Astrocyte (in vitro differentiated cells and primary cell): ENCODE data around the gene PPP2R2D. TPM values are rescaled to one million over a fixed set of nuclear protein-coding genes. Genes with fewer than 3 reads are reported as not detected.
A peak's percentile ranks its signal among the peaks of the same experiment; 100 is the strongest.

ENCODE experiments used
- DNase-seq: peaks from one replicate; pipeline ENCODE4 v3.0.0-alpha.2; 2010; ENCODE audit warnings: low read depth
- FAIRE-seq: peaks from 2 replicates; lab custom pipeline; 2011; peaks lifted over from hg19 to GRCh38; lab: Jason Lieb, UNC
- H2AFZ ChIP-seq: 2 replicates; pipeline ENCODE4 v1.6.0; 2012; ENCODE audit warnings: low read depth, low read length, inconsistent platforms
- H3K27ac ChIP-seq: 2 replicates; pipeline ENCODE4 v1.5.1; 2011; ENCODE audit warnings: low read depth, low read length, inconsistent platforms
- H3K27me3 ChIP-seq: 2 replicates; pipeline ENCODE4 v1.6.0; 2011; ENCODE audit warnings: low read length, inconsistent platforms; ENCODE audit not compliant: insufficient read depth
- H3K36me3 ChIP-seq: 2 replicates; pipeline ENCODE4 v1.5.1; 2011; ENCODE audit warnings: low read length, inconsistent platforms; ENCODE audit not compliant: insufficient read depth
- H3K4me1 ChIP-seq: 2 replicates; pipeline ENCODE4 v1.5.1; 2011; ENCODE audit warnings: low read length, inconsistent platforms; ENCODE audit not compliant: insufficient read depth
- H3K4me2 ChIP-seq: 2 replicates; pipeline ENCODE4 v1.6.0; 2012; ENCODE audit warnings: low read length, inconsistent platforms
- H3K4me3 ChIP-seq: 2 replicates; pipeline ENCODE4 v1.5.1; 2011; ENCODE audit warnings: low read depth, mild to moderate bottlenecking, low read length, inconsistent platforms; ENCODE audit not compliant: insufficient read depth
- H3K79me2 ChIP-seq: 2 replicates; pipeline ENCODE4 v1.6.0; 2012; ENCODE audit warnings: mild to moderate bottlenecking, low read length, inconsistent platforms; ENCODE audit not compliant: insufficient read depth
- H3K9ac ChIP-seq: 2 replicates; pipeline ENCODE4 v1.6.0; 2012; ENCODE audit warnings: mild to moderate bottlenecking, low read length, inconsistent platforms
- H3K9me3 ChIP-seq: 2 replicates; pipeline ENCODE4 v1.5.1; 2012; ENCODE audit warnings: low read depth, mild to moderate bottlenecking, low read length, inconsistent platforms; ENCODE audit not compliant: insufficient read depth
- H4K20me1 ChIP-seq: 2 replicates; pipeline ENCODE4 v1.6.0; 2012; ENCODE audit warnings: low read length, inconsistent platforms; ENCODE audit not compliant: insufficient read depth
- H3K27ac Mint-ChIP-seq: one replicate; pipeline ENCODE4 v1.8.0; 2021; ENCODE audit warnings: mild to moderate bottlenecking, mixed read lengths; ENCODE audit not compliant: unreplicated experiment
- H3K27me3 Mint-ChIP-seq: one replicate; pipeline ENCODE4 v1.8.0; 2021; ENCODE audit warnings: low read depth, mixed read lengths; ENCODE audit not compliant: unreplicated experiment
- H3K36me3 Mint-ChIP-seq: one replicate; pipeline ENCODE4 v1.8.0; 2021; ENCODE audit warnings: low read depth, mixed read lengths; ENCODE audit not compliant: unreplicated experiment
- H3K4me1 Mint-ChIP-seq: one replicate; pipeline ENCODE4 v1.8.0; 2021; ENCODE audit warnings: low read depth, mixed read lengths; ENCODE audit not compliant: unreplicated experiment
- H3K4me3 Mint-ChIP-seq: one replicate; pipeline ENCODE4 v1.8.0; 2021; ENCODE audit warnings: mild to moderate bottlenecking, moderate library complexity, mixed read lengths; ENCODE audit not compliant: unreplicated experiment
- H3K9me3 Mint-ChIP-seq: one replicate; pipeline ENCODE4 v1.8.0; 2021; ENCODE audit warnings: mild to moderate bottlenecking, mixed read lengths; ENCODE audit not compliant: unreplicated experiment
- CTCF ChIP-seq: IDR thresholded peaks from 2 replicates; pipeline ENCODE4 v1.5.1; 2011; ENCODE audit warnings: low read depth, mild to moderate bottlenecking, inconsistent platforms, low read length, moderate library complexity; ENCODE audit not compliant: insufficient read depth
- EZH2 ChIP-seq: IDR thresholded peaks from 2 replicates; pipeline ENCODE4 v1.6.1; 2012; ENCODE audit warnings: mild to moderate bottlenecking, low read length, inconsistent platforms; ENCODE audit not compliant: insufficient read depth
- total RNA-seq: library from RNA; stranded (reverse); gene quantifications from 2 replicates; pipeline ENCODE4 v1.2.1, GENCODE V29; 2021

Gene PPP2R2D
- total RNA-seq, 1 donor from 2014 or later = 32.5 TPM

- H3K36me3 ChIP-seq = no peaks in the 10 kb centered on the region
- H3K4me1 ChIP-seq = peaks cover 18% of the 10 kb centered on the region
- TF ChIP-seq EZH2 = no peak
- no peak for TF ChIP-seq CTCF
- no peak for FAIRE-seq
- H3K36me3 Mint-ChIP-seq = no peaks in the 10 kb centered on the region
- H3K4me3 ChIP-seq = no peak overlapping the region
- H3K9me3 ChIP-seq = no peaks in the 10 kb centered on the region
- no peak overlapping the region for H3K27ac Mint-ChIP-seq
- peaks cover 9% of the 10 kb centered on the region for H3K27me3 ChIP-seq
- peaks cover 12% of the 10 kb centered on the region for H3K4me1 Mint-ChIP-seq
- H4K20me1 ChIP-seq = peaks cover 25% of the 10 kb centered on the region
- peaks cover 29% of the 10 kb centered on the region for H3K79me2 ChIP-seq
- no peak overlapping the region for H3K4me2 ChIP-seq
- peaks cover 24% of the 10 kb centered on the region for H3K27me3 Mint-ChIP-seq
- DNase-seq = no peak
- H3K27ac ChIP-seq = no peak overlapping the region
- H3K9ac ChIP-seq = no peak overlapping the region
- H2AFZ ChIP-seq = no peak overlapping the region
- H3K4me3 Mint-ChIP-seq = peak overlapping the region; percentile 91
- H3K9me3 Mint-ChIP-seq = no peaks in the 10 kb centered on the region
Measured at GRCh38 chr10:131899116-131899690, 1.6 kb upstream of the PPP2R2D start.

GRCh38 chr10:131899695-131900349, 986 bp upstream of the PPP2R2D start:
- Histone ChIP-seq H4K20me1 (peaks cover 31% of the 10 kb centered on the region), H3K4me3 (peak overlapping the region; percentile 62), H3K4me2 (peak overlapping the region; percentile 90), H3K27ac (no peak overlapping the region), H3K9me3 (no peaks in the 10 kb centered on the region), H3K4me1 (peaks cover 18% of the 10 kb centered on the region), H3K27me3 (peaks cover 9% of the 10 kb centered on the region), H2AFZ (peak overlapping the region; percentile 98), H3K79me2 (peaks cover 35% of the 10 kb centered on the region), H3K36me3 (no peaks in the 10 kb centered on the region), H3K9ac (peak overlapping the region; percentile 87)
- no peaks in the 10 kb centered on the region for H3K36me3 Mint-ChIP-seq
- peak overlapping the region; percentile 38 for H3K27ac Mint-ChIP-seq
- H3K4me3 Mint-ChIP-seq = peak overlapping the region; percentile 91
- H3K9me3 Mint-ChIP-seq = no peaks in the 10 kb centered on the region
- TF ChIP-seq CTCF = no peak
- no peak for TF ChIP-seq EZH2
- no peak for FAIRE-seq
- H3K27me3 Mint-ChIP-seq = peaks cover 24% of the 10 kb centered on the region
- peaks cover 16% of the 10 kb centered on the region for H3K4me1 Mint-ChIP-seq
- DNase-seq = no peak
